Measurements from ENCODE around the gene CSTPP1. TPM values are rescaled to one million over a fixed set of nuclear protein-coding genes. Genes with fewer than 3 reads are reported as not detected.

Gene CSTPP1
- total RNA-seq, 1 experiment from 2014 or later, result 88.3 TPM

GRCh38 chr11:47154616-47155570 lies 218.3 kb downstream of the CSTPP1 start:
- no peaks in the 10 kb centered on the region for H3K27me3 ChIP-seq (ENCODE audit: insufficient read depth, low read depth)
- ChIA-PET POLR2A (ENCODE audit: unreplicated experiment) (no interaction called here), CTCF (interaction anchor here (0.7 kb wide), 1 partner anchor 103 kb away, joined by 3 read pairs; the partner anchor contains the start of gene NR1H3)
- no peaks in the 10 kb centered on the region for H3K79me2 ChIP-seq (ENCODE audit: low read depth)
- H3K4me3 ChIP-seq, result no peak overlapping the region
- no peak overlapping the region for H3K27ac ChIP-seq
- no peak overlapping the region for H3K4me2 ChIP-seq
- no peak overlapping the region for H2AFZ ChIP-seq
- no TSS peak for BruUV-seq (replicated peaks)
- no peaks in the 10 kb centered on the region for H3K36me3 ChIP-seq (ENCODE audit: low read depth)
- intact Hi-C loops (cut with micrococcal nuclease; ENCODE audit: unreplicated experiment), result no loop called here
- H3K9me3 ChIP-seq (ENCODE audit: insufficient read depth, low read depth), result no peaks in the 10 kb centered on the region
- TF ChIP-seq CTCF (conservative IDR thresholded peaks at IDR 0.05) (no peak), EZH2 (IDR thresholded peaks at IDR 0.05; ENCODE audit: low read depth) (no peak)
- no peaks in the 10 kb centered on the region for H4K20me1 ChIP-seq (ENCODE audit: insufficient read depth)
- no peaks in the 10 kb centered on the region for H3K4me1 ChIP-seq (replicated peaks; ENCODE audit: insufficient read depth)
- H3F3A ChIP-seq (ENCODE audit: insufficient read depth, low read depth), result peaks cover 17% of the 10 kb centered on the region; the same call in 1 of the 2 replicates
- DNase-seq, result no peak
- no peaks in the 10 kb centered on the region for H3K9me2 ChIP-seq (ENCODE audit: insufficient read depth)

GRCh38 chr11:47155879-47156278 lies 219.3 kb downstream of the CSTPP1 start:
- no peak overlapping the region for H3K4me2 ChIP-seq
- no peaks in the 10 kb centered on the region for H3K79me2 ChIP-seq (ENCODE audit: low read depth)
- CTCF ChIA-PET, result no interaction called here
- H3K4me3 ChIP-seq, result no peak overlapping the region
- H3K4me1 ChIP-seq (replicated peaks; ENCODE audit: insufficient read depth), result no peaks in the 10 kb centered on the region
- no peak for DNase-seq
- BruUV-seq (replicated peaks), result no TSS peak
- H3K27me3 ChIP-seq (ENCODE audit: insufficient read depth, low read depth), result no peaks in the 10 kb centered on the region
- no peak overlapping the region for H3K27ac ChIP-seq
- intact Hi-C loops (cut with micrococcal nuclease; ENCODE audit: unreplicated experiment), result no loop called here
- POLR2A ChIA-PET (ENCODE audit: unreplicated experiment), result no interaction called here
- peaks cover 24% of the 10 kb centered on the region; the same call in 1 of the 2 replicates for H3F3A ChIP-seq (ENCODE audit: insufficient read depth, low read depth)
- TF ChIP-seq CTCF (conservative IDR thresholded peaks at IDR 0.05), result no peak
- no peak for TF ChIP-seq EZH2 (IDR thresholded peaks at IDR 0.05; ENCODE audit: low read depth)
- no peaks in the 10 kb centered on the region for H3K36me3 ChIP-seq (ENCODE audit: low read depth)
- no peaks in the 10 kb centered on the region for H4K20me1 ChIP-seq (ENCODE audit: insufficient read depth)
- no peaks in the 10 kb centered on the region for H3K9me2 ChIP-seq (ENCODE audit: insufficient read depth)
- H3K9me3 ChIP-seq (ENCODE audit: insufficient read depth, low read depth), result no peaks in the 10 kb centered on the region
- H2AFZ ChIP-seq, result no peak overlapping the region

GRCh38 chr11:47156333-47156732 lies 219.8 kb downstream of the CSTPP1 start:
- H3K9me3 ChIP-seq (ENCODE audit: insufficient read depth, low read depth), result no peaks in the 10 kb centered on the region
- CTCF ChIA-PET, result no interaction called here
- no peak overlapping the region for H3K27ac ChIP-seq
- no peak for DNase-seq
- H3K4me1 ChIP-seq (replicated peaks; ENCODE audit: insufficient read depth), result no peaks in the 10 kb centered on the region
- H3K4me3 ChIP-seq, result no peak overlapping the region
- TF ChIP-seq EZH2 (IDR thresholded peaks at IDR 0.05; ENCODE audit: low read depth), result no peak
- no peak for TF ChIP-seq CTCF (conservative IDR thresholded peaks at IDR 0.05)
- H4K20me1 ChIP-seq (ENCODE audit: insufficient read depth), result peaks cover 3% of the 10 kb centered on the region; the same call in 1 of the 2 replicates
- BruUV-seq (replicated peaks), result no TSS peak
- H3K27me3 ChIP-seq (ENCODE audit: insufficient read depth, low read depth), result no peaks in the 10 kb centered on the region
- H3K79me2 ChIP-seq (ENCODE audit: low read depth), result no peaks in the 10 kb centered on the region
- H2AFZ ChIP-seq, result no peak overlapping the region
- no peaks in the 10 kb centered on the region for H3K36me3 ChIP-seq (ENCODE audit: low read depth)
- no peaks in the 10 kb centered on the region for H3K9me2 ChIP-seq (ENCODE audit: insufficient read depth)
- H3K4me2 ChIP-seq, result no peak overlapping the region
- peaks cover 24% of the 10 kb centered on the region; the same call in 1 of the 2 replicates for H3F3A ChIP-seq (ENCODE audit: insufficient read depth, low read depth)
- intact Hi-C loops (cut with micrococcal nuclease; ENCODE audit: unreplicated experiment), result no loop called here
- POLR2A ChIA-PET (ENCODE audit: unreplicated experiment), result no interaction called here
